AG10803 (cell line): ENCODE results near the gene LRP1.
"Not testable (repeated sequence)": the region's sequence is repeated elsewhere in the genome, so short reads cannot be mapped to it uniquely, and the experiment has no call there.

ENCODE experiments used
- DNase-seq: peaks from one replicate; pipeline ENCODE4 v3.0.0; 2010; ENCODE audit warnings: low read depth
- H3K4me3 ChIP-seq: 2 replicates; pipeline ENCODE4 v1.5.1; 2011; ENCODE audit warnings: mild to moderate bottlenecking, low read length, control low read depth
- TF ChIP-seq, protein P1 (sequence below): conservative IDR thresholded peaks from 2 replicates; pipeline ENCODE4 v1.5.1; 2011; ENCODE audit warnings: mild to moderate bottlenecking, low read length, control low read depth, inconsistent platforms

The LRP1 gene

DNA sequence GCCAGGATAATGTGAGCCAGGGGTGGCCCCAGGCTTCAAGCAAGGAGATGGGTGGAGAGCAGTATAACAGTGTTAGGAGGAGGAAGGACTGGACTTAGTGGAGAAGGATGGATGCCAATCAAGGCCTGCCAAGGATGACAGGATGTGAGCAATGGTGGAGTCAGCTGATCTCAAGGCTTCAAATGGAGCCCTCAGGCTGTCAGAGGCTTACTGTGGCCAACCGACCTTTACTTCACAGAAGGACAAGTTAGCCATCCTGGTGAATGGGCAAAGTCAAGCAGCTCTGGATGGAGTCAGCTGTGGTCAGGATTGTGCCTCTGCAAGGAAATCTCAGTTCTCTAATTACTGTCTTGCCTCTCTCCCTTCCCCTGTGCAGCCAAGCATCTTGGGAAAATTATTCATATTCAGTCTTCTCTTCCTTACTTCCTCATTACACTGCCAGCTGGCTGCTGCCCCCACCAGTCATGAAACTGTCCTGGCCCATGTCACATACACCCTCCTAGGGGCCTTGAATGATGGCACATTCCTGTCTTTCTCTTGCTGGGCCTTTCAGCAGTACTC, 9.5 kb upstream of the LRP1 start:
- TF ChIP-seq, protein P1, sequence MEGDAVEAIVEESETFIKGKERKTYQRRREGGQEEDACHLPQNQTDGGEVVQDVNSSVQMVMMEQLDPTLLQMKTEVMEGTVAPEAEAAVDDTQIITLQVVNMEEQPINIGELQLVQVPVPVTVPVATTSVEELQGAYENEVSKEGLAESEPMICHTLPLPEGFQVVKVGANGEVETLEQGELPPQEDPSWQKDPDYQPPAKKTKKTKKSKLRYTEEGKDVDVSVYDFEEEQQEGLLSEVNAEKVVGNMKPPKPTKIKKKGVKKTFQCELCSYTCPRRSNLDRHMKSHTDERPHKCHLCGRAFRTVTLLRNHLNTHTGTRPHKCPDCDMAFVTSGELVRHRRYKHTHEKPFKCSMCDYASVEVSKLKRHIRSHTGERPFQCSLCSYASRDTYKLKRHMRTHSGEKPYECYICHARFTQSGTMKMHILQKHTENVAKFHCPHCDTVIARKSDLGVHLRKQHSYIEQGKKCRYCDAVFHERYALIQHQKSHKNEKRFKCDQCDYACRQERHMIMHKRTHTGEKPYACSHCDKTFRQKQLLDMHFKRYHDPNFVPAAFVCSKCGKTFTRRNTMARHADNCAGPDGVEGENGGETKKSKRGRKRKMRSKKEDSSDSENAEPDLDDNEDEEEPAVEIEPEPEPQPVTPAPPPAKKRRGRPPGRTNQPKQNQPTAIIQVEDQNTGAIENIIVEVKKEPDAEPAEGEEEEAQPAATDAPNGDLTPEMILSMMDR = no peak
- no peak overlapping the region for H3K4me3 ChIP-seq
- DNase-seq = no peak

DNA sequence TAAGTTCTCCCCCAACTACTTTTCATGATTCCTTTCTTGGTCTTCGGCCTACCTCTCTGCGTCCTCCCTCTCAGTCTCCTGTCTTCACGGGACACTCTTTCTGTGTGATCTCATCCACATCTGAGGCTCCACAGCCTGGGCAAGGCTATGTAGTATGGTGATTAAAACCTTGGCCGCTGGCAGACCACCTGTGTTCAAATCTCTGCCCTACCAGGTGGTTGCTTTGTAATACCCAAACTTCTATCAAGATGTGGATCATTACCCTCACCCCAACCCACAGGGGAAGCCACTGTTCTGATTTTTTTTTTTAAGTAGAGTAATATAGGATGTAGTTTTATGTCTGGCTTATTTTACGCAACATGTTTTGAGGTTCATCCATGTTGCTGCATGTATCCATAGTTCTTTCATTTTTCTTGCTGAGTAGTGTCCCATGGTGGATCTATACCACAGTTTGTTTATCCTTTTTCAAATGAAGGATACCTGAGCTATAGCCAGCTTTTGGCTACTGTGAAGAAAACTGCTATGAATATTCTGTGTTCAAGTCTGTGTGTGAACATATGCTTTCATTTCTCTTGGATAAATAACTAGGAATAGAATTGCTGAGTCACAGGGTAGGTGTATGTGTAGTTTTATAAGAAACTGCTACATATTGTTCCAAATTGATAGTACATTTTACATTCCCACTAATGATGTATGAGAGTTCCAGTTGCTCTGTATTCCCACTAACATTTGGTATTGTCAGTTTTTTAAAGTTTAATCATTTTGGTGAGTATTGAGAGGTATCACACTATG, 8.8 kb upstream of the LRP1 start:
- no peak for DNase-seq
- TF ChIP-seq, protein P1 = no peak
- no peak overlapping the region for H3K4me3 ChIP-seq

GRCh38 chr12:57120718-57121117, 7.6 kb upstream of the LRP1 start:
- not testable (repeated sequence) for H3K4me3 ChIP-seq, DNase-seq

DNA sequence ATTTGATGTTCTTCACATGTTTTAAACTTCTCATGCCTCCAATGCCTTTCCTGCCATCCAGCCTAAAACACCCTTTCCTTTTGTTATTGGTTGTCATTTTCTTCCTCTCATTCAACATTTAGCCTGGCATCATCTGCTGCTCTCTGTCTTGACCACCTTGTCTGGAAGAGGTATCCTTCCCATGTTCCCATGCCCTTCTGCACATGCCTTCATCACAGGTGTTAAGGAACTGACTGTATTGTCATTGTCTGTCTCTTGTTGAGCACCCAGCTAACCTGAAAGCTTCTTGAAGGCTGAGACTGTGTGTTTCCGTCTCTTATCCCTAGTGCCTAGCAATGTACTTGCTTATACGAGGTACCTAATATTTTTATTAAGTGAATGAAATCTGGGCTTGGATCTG, 4.5 kb upstream of the LRP1 start:
- TF ChIP-seq, protein P1 = no peak
- no peak for DNase-seq
- H3K4me3 ChIP-seq = no peak overlapping the region

DNA sequence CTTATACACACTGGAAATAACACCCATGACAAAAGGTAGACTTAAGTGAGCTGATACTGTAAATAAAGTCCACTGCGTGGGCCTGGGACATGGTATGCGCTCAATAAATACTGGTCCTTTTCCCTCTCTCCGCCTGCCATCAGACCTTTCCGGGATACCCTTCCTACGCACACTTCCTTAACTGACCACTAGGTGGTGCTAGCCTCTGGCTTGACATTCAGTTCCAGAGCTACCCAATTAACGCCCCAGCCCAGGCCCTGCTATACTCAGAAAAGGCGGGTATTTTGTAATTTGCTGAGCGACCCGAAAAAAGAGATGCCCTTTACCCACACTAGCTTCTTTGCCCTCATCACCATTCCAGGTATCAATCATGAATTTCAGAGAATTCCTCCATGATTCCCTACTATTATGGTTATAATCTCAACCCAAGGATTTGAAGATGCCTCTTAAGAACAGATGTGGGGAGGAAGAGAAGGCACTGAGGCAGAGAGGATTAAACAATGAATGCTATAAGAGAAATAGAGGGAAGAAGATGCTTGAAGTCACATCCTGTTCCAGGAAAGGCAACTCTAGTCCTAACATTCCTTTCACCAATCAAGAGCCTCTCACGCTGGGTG, 3.9 kb upstream of the LRP1 start:
- H3K4me3 ChIP-seq = no peak overlapping the region
- TF ChIP-seq, protein P1 = peak; percentile 98
- peak; percentile 72 for DNase-seq

- TF ChIP-seq, protein P1 = no peak
- H3K4me3 ChIP-seq = no peak overlapping the region
- DNase-seq = no peak
Observed at GRCh38 chr12:57126061-57126460, 2.2 kb upstream of the LRP1 start.

DNA sequence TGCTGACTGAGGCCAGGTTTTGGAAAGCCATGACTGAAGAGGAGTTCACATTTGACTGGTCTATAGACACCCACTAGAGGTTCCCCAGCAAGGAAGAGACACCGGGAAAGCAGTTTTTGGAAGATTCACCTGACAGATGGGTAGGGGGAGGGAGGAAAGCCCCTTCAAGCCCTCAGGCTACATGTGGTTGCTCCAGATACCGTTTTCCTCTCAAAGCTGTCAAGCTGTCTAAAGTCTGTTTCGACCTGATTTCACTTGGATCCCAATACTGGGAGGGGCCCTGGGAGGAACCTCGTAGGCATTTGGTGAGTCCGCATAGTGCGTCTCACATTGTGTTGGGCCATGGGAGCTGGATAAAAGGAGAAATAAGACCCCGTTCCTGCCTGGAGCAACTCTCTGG, 1.7 kb upstream of the LRP1 start:
- no peak for DNase-seq
- TF ChIP-seq, protein P1 = no peak
- peak overlapping the region; percentile 1; the same call in 1 of the 2 replicates for H3K4me3 ChIP-seq
